Esophagus (tissue), 2 donors: ENCODE measurements around the gene C8G. TPM values are rescaled to one million over a fixed set of nuclear protein-coding genes. Genes with fewer than 3 reads are reported as not detected.

Source experiments
- H3K27ac ChIP-seq, 2 donors: one replicate each; pipeline ENCODE4 v1.5.1; 2013; ENCODE audit warnings: low read depth in 2 of 2, mild to moderate bottlenecking in 2 of 2, inconsistent platforms in 1 of 2, low read length in 1 of 2, moderate library complexity in 1 of 2
- H3K27me3 ChIP-seq, 2 donors: one replicate each; pipeline ENCODE4 v1.6.1; 2013; ENCODE audit warnings: low read length in 2 of 2, control low read depth in 1 of 2, mild to moderate bottlenecking in 1 of 2; ENCODE audit not compliant: insufficient read depth in 2 of 2, control insufficient read depth in 1 of 2
- H3K36me3 ChIP-seq, 2 donors: one replicate each; pipeline ENCODE4 v1.6.1; 2013; ENCODE audit warnings: low read length in 1 of 2; ENCODE audit not compliant: control insufficient read depth in 2 of 2, insufficient read depth in 2 of 2
- H3K4me1 ChIP-seq, 2 donors: one replicate each; pipeline ENCODE4 v1.6.1; 2013; ENCODE audit warnings: low read length in 1 of 2; ENCODE audit not compliant: control insufficient read depth in 2 of 2, insufficient read depth in 2 of 2
- H3K4me3 ChIP-seq, 2 donors: one replicate each; pipeline ENCODE4 v1.5.1; 2013; ENCODE audit warnings: low read length in 2 of 2, mild to moderate bottlenecking in 2 of 2, low read depth in 1 of 2, moderate library complexity in 1 of 2
- H3K9me3 ChIP-seq, 2 donors: one replicate each; pipeline ENCODE4 v1.6.1; 2013; ENCODE audit warnings: mild to moderate bottlenecking in 2 of 2, low read depth in 1 of 2, low read length in 1 of 2, moderate library complexity in 1 of 2; ENCODE audit not compliant: control insufficient read depth in 2 of 2, insufficient read depth in 1 of 2
- WGBS, 2 donors: extraction: QIAGEN DNeasy Blood & Tissue Kit; methylation state at CpG; one replicate each; pipeline ENCODE4 v1.1.7; 2013; 5-methylcytosine and 5-hydroxymethylcytosine counted together
- polyA plus RNA-seq, 2 donors: library from polyadenylated mRNA; stranded (reverse); fragments of 200-250 nt; gene quantifications; one replicate each; pipeline ENCODE4 v1.2.3, GENCODE V29; 2013
- donor health status: healthy with polysubstance abuse.
- donor health status: Bipolar disorder and iron deficiency.

C8G gene
- polyA plus RNA-seq, 2 donors: 1.2 to 1.8 TPM

- Histone ChIP-seq H3K9me3 (no peaks in the 10 kb centered on the region), H3K36me3 (peaks cover 4 to 19% of the 10 kb centered on the region in 2 donors), H3K4me3 (no peak overlapping the region), H3K4me1 (peaks cover 12 to 20% of the 10 kb centered on the region in 2 donors), H3K27me3 (no peaks in the 10 kb centered on the region), H3K27ac (no peak overlapping the region)
- 80 to 81% methylated on average over 27 of the region's 27 CpGs for WGBS, 2 donors
Measured at GRCh38 chr9:136946228-136947027, 1.4 kb downstream of the C8G start.

- no peaks in the 10 kb centered on the region for H3K9me3 ChIP-seq
- H3K36me3 ChIP-seq: peaks cover 1 to 11% of the 10 kb centered on the region in 2 donors
- H3K4me3 ChIP-seq: no peak overlapping the region
- peaks cover 12 to 19% of the 10 kb centered on the region in 2 donors for H3K4me1 ChIP-seq
- H3K27me3 ChIP-seq: no peaks in the 10 kb centered on the region
- 49 to 54% methylated on average over 19 to 26 of the region's 26 CpGs for whole genome bisulfite sequencing, 2 donors
- peak overlapping the region; percentile 47 to 73 for H3K27ac ChIP-seq
Measured at GRCh38 chr9:136947028-136947891, 2.2 kb downstream of the C8G start.

DNA sequence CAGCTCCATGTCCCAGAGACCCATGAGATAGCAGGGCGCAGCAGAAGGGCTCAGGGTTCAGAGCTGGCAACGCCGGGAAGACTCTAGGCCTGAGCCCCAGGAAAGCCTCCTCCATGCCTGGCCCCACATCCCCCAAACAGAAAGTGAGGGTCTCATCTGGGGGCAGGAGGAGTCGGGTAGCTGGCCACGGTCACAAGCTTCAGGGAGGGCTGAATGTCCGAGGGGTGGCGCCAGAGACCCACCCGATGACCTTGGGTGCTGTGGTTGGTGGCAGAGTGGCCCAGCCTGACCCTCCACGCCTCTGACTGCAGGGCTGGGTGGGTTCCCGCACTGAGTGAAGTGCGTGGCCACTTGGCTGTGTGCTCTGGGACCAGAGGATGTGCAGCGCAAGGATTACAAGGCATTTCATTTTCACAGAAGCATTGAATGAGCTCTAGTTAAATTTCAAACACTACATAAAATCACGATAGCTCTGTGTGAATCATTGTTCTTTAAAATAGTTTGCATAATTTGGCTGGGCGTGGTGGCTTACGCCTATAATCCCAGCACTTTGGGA is 3.0 kb downstream of the C8G start:
- 36 to 51% methylated on average over 13 to 15 of the region's 15 CpGs for WGBS, 2 donors
- Histone ChIP-seq H3K36me3 (peaks cover 0 to 3% of the 10 kb centered on the region in 2 donors), H3K27ac (peak overlapping the region; percentile 47 to 73), H3K9me3 (no peaks in the 10 kb centered on the region), H3K4me3 (no peak overlapping the region), H3K4me1 (peaks cover 8 to 11% of the 10 kb centered on the region in 2 donors), H3K27me3 (no peaks in the 10 kb centered on the region)

- Histone ChIP-seq H3K9me3 (no peaks in the 10 kb centered on the region), H3K27ac (peak overlapping the region; percentile 95 to 96), H3K4me3 (peak overlapping the region; percentile 56 to 65), H3K36me3 (no peaks in the 10 kb centered on the region), H3K27me3 (no peaks in the 10 kb centered on the region), H3K4me1 (peaks cover 3 to 7% of the 10 kb centered on the region in 2 donors)
- 13 to 18% methylated on average over 17 to 22 of the region's 22 CpGs for WGBS, 2 donors
Measured at GRCh38 chr9:136949239-136949816, 4.3 kb downstream of the C8G start.

- Histone ChIP-seq H3K4me1 (peaks cover 3 to 7% of the 10 kb centered on the region in 2 donors), H3K4me3 (peak overlapping the region; percentile 56 to 65), H3K27ac (peak overlapping the region; percentile 95 to 96), H3K36me3 (no peaks in the 10 kb centered on the region), H3K9me3 (no peaks in the 10 kb centered on the region), H3K27me3 (no peaks in the 10 kb centered on the region)
- 2% methylated on average over 48 to 63 of the region's 63 CpGs for WGBS, 2 donors
Measured at GRCh38 chr9:136949817-136950655, 5.0 kb downstream of the C8G start.

DNA sequence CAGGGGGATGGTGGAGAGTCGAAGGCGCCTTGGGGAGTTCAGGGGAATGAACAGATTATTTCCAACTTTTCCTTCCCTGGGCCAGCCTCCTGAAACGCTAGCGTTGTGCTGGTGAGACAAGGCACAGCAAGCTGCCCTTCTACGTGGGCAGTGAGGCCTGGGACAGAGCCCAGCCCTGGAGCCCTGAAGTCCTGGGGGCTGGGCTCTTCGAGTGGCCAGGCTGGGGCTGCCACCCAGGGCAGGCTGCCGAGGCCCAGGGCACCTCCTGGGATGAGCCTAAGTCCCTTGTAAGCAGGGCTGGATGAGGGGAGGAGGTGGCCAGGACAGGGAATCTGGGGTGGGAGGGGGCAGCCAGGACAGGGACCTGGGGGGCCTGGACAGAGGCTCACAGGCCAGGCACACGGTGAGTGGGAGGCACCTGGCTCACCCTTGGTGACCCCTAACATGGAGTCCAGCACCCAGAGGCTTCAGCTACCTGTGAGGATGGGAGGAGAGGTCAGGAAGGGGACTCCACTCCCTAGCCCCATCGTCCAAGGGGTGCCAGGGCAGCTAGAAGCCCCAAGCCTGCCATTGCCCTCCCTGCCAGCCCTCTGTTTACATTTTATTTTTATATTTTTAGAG is 5.7 kb downstream of the C8G start:
- 24 to 29% methylated on average over 9 of the region's 9 CpGs for WGBS, 2 donors
- Histone ChIP-seq H3K4me3 (peak overlapping the region; percentile 56 to 65), H3K36me3 (no peaks in the 10 kb centered on the region)

GRCh38 chr9:136951541-136952320 is 6.7 kb downstream of the C8G start, which contains the start of gene LCN12:
Gene LCN12 (plus strand): TSS chr9:136952273. CDS start chr9:136952328, 55 bp downstream.
- Histone ChIP-seq H3K4me3 (no peak within 1 kb of the TSS), H3K36me3 (no peaks in the 10 kb centered on the region), H3K4me1 (peaks cover 3 to 7% of the 10 kb centered on the region in 2 donors), H3K27me3 (no peaks in the 10 kb centered on the region), H3K9me3 (no peaks in the 10 kb centered on the region), H3K27ac (no peak within 1 kb of the TSS)
- WGBS, 2 donors: 82% methylated on average over 14 of the region's 14 CpGs

More for the DNA sequence above, 5.7 kb downstream of the C8G start:
- Histone ChIP-seq H3K27ac (peak overlapping the region; percentile 95 to 96), H3K27me3 (no peaks in the 10 kb centered on the region), H3K9me3 (no peaks in the 10 kb centered on the region), H3K4me1 (peaks cover 3 to 7% of the 10 kb centered on the region in 2 donors)

GRCh38 chr9:136952321-136952850 is 7.3 kb downstream of the C8G start:
- Histone ChIP-seq H3K4me3 (no peak overlapping the region), H3K4me1 (peaks cover 3 to 7% of the 10 kb centered on the region in 2 donors), H3K36me3 (no peaks in the 10 kb centered on the region), H3K27me3 (no peaks in the 10 kb centered on the region), H3K27ac (no peak overlapping the region), H3K9me3 (no peaks in the 10 kb centered on the region)
- WGBS, 2 donors: 67 to 80% methylated on average over 14 to 15 of the region's 15 CpGs
